ENCODE measurements around the gene DPYSL5. TPM values are rescaled to one million over a fixed set of nuclear protein-coding genes. Genes with fewer than 3 reads are reported as not detected.
A peak's percentile ranks its signal among the peaks of the same experiment; 100 is the strongest.
"Not testable (repeated sequence)": the region's sequence is repeated elsewhere in the genome, so short reads cannot be mapped to it uniquely, and the experiment has no call there.

DPYSL5 gene
- total and polyA plus RNA-seq, 10 of the 15 experiments (the other 5 are each of a cell fraction or from before 2014, with no cell fraction given): not detected

- Histone ChIP-seq H3K4me3 (no peak overlapping the region), H3K9ac (ENCODE audit: control insufficient read depth, insufficient read depth, low read length) (no peak overlapping the region), H3K4me2 (ENCODE audit: control insufficient read depth, insufficient read depth) (no peak overlapping the region), H3K36me3 (ENCODE audit: control insufficient read depth in 2 of 2, insufficient read depth in 2 of 2, low read length in 1 of 2) (no peaks in the 10 kb centered on the region), H3K27ac (ENCODE audit: control insufficient read depth, insufficient read depth) (no peak overlapping the region), H3K4me1 (ENCODE audit: control insufficient read depth, insufficient read depth, low read length) (no peaks in the 10 kb centered on the region), H3K79me2 (ENCODE audit: control insufficient read depth, insufficient read depth, low read length) (no peaks in the 10 kb centered on the region), H3K9me3 (replicated peaks; ENCODE audit: control insufficient read depth, insufficient read depth, low read length) (no peaks in the 10 kb centered on the region), H3K27me3 (replicated peaks in 1 of 2; ENCODE audit: control insufficient read depth in 2 of 2, insufficient read depth in 2 of 2, low read length in 1 of 2) (no peaks in the 10 kb centered on the region), H4K20me1 (ENCODE audit: control insufficient read depth, insufficient read depth) (no peaks in the 10 kb centered on the region), H2AFZ (ENCODE audit: control insufficient read depth, low read depth, low read length) (no peak overlapping the region)
- SMC1A ChIA-PET (ENCODE audit: uncharacterized antibody, unreplicated experiment): interaction anchor here (0.6 to 2.3 kb wide), 12 partner anchors 11 to 89 kb away, joined by 3 to 21 read pairs (median 3); no protein-coding TSS in a partner anchor
- in situ Hi-C loops (cut with MboI) (loop anchor here (5.0 kb wide), 1 partner anchor 80 kb away; no protein-coding TSS in a partner anchor), intact Hi-C loops (cut with micrococcal nuclease; ENCODE audit: unreplicated experiment) (loop anchor here (1.0 kb wide), 1 partner anchor 76 kb away; no protein-coding TSS in a partner anchor)
- POLR2A ChIA-PET: no interaction called here
- FAIRE-seq (peak; percentile 84), DNase-seq (ENCODE audit: low read depth, low spot score) (no peak), ATAC-seq (peak; percentile 89)
- CTCF ChIA-PET: interaction anchor here (0.6 to 3.5 kb wide), 22 partner anchors 8 to 951 kb away, joined by 3 to 62 read pairs (median 4); partner anchors contain the start of gene DPYSL5
- no TSS peak for BruUV-seq (replicated peaks)
- RAD21 ChIA-PET (ENCODE audit: unreplicated experiment): interaction anchor here (0.6 to 2.8 kb wide), 5 partner anchors 19 to 791 kb away, joined by 3 to 28 read pairs (median 3); no protein-coding TSS in a partner anchor
- peak; percentile 43 for TF ChIP-seq RAD21 (IDR thresholded peaks at IDR 0.05; ENCODE audit: insufficient read depth, low read depth, low read length)
- peak; percentile 60; the same call in 1 of the 2 replicates for TF ChIP-seq SPI1 (IDR thresholded peaks at IDR 0.05; ENCODE audit: borderline replicate concordance, insufficient read depth, low read depth, low read length)
- peak; percentile 36 to 38; a peak in 1 of 4 replicates for TF ChIP-seq BHLHE40 (IDR thresholded peaks at IDR 0.05; ENCODE audit: borderline replicate concordance in 1 of 2, low read depth in 2 of 2, low read length in 1 of 2)
- peak; percentile 62 to 76 (median 69) for TF ChIP-seq CTCF (IDR thresholded peaks at IDR 0.05 in 2 of 3, conservative IDR thresholded peaks at IDR 0.05 in 1 of 3; ENCODE audit: control insufficient read depth in 2 of 3, extremely low read depth in 1 of 3, insufficient read depth in 1 of 3, low read depth in 3 of 3, low read length in 3 of 3)
- no peak for TF ChIP-seq MEF2B (IDR thresholded peaks at IDR 0.05; ENCODE audit: partially characterized antibody, poor library complexity, severe bottlenecking)
- TF ChIP-seq NKRF (conservative IDR thresholded peaks at IDR 0.05): no peak
- no peak for TF ChIP-seq ZNF207 (IDR thresholded peaks at IDR 0.05; ENCODE audit: borderline replicate concordance)
- peak; percentile 80 for TF ChIP-seq SMC3 (IDR thresholded peaks at IDR 0.05; ENCODE audit: borderline replicate concordance, low read length)
- 0 out of 2 replicates have a peak, but pooled peaks have one; percentile 32 for TF ChIP-seq IRF4 (IDR thresholded peaks at IDR 0.05; ENCODE audit: low read depth, low read length)
- TF ChIP-seq YY1 (IDR thresholded peaks at IDR 0.05; ENCODE audit: low read depth, low read length): 0 out of 2 replicates have a peak, but pooled peaks have one; percentile 17
- WGBS (ENCODE audit: insufficient coverage, insufficient replicate concordance, low lambda C conversion rate, missing lambda C conversion rate): under 1% methylated on average over 8 of the region's 8 CpGs
Measured at GRCh38 chr2:26922405-26923188, 74.7 kb downstream of the DPYSL5 start.

- H2AFZ ChIP-seq (ENCODE audit: control insufficient read depth, low read depth, low read length); ATAC-seq; H3K4me2 ChIP-seq (ENCODE audit: control insufficient read depth, insufficient read depth); H3K9ac ChIP-seq (ENCODE audit: control insufficient read depth, insufficient read depth, low read length); H3K27ac ChIP-seq (ENCODE audit: control insufficient read depth, insufficient read depth); H3K4me1 ChIP-seq (ENCODE audit: control insufficient read depth, insufficient read depth, low read length); H3K9me3 ChIP-seq (replicated peaks; ENCODE audit: control insufficient read depth, insufficient read depth, low read length); BruUV-seq (replicated peaks); H3K27me3 ChIP-seq (replicated peaks in 1 of 2; ENCODE audit: control insufficient read depth in 2 of 2, insufficient read depth in 2 of 2, low read length in 1 of 2); DNase-seq (ENCODE audit: low read depth, low spot score); H3K79me2 ChIP-seq (ENCODE audit: control insufficient read depth, insufficient read depth, low read length); FAIRE-seq; intact Hi-C loops (cut with micrococcal nuclease; ENCODE audit: unreplicated experiment); H4K20me1 ChIP-seq (ENCODE audit: control insufficient read depth, insufficient read depth); H3K4me3 ChIP-seq; H3K36me3 ChIP-seq (ENCODE audit: control insufficient read depth in 2 of 2, insufficient read depth in 2 of 2, low read length in 1 of 2); POLR2A ChIA-PET: not testable (repeated sequence)
- CTCF ChIA-PET: interaction anchor here (1.0 to 3.5 kb wide), 17 partner anchors 8 to 316 kb away, joined by 3 to 62 read pairs (median 5); partner anchors contain the start of gene DPYSL5
- RAD21 ChIA-PET (ENCODE audit: unreplicated experiment): interaction anchor here (1.0 to 2.8 kb wide), 3 partner anchors 18 to 77 kb away, joined by 3 to 28 read pairs (median 3); no protein-coding TSS in a partner anchor
- in situ Hi-C loops (cut with MboI): loop anchor here (5.0 kb wide), 1 partner anchor 81 kb away; no protein-coding TSS in a partner anchor
- SMC1A ChIA-PET (ENCODE audit: uncharacterized antibody, unreplicated experiment): interaction anchor here (0.8 to 2.3 kb wide), 9 partner anchors 10 to 90 kb away, joined by 3 to 21 read pairs (median 4); no protein-coding TSS in a partner anchor
- 0% methylated on average over 1 of the region's 1 CpG for WGBS (ENCODE audit: insufficient coverage, insufficient replicate concordance, low lambda C conversion rate, missing lambda C conversion rate)
Measured at GRCh38 chr2:26923189-26923466, 75.2 kb downstream of the DPYSL5 start.

Data from GM12878 (cell line).